Hepatic stellate cell (primary cell): ENCODE results near the gene HUNK.
"Not testable (repeated sequence)": the region's sequence is repeated elsewhere in the genome, so short reads cannot be mapped to it uniquely, and the experiment has no call there.

Experiments used
- DNase-seq: peaks from one replicate; pipeline ENCODE4 v3.0.0; 2011; ENCODE audit warnings: low spot score

The HUNK gene

GRCh38 chr21:31999810-32000468 is 127.1 kb downstream of the HUNK start:
- no peak for DNase-seq

GRCh38 chr21:32001390-32001789 is 128.6 kb downstream of the HUNK start:
- DNase-seq, result no peak

GRCh38 chr21:32003411-32003810 is 130.6 kb downstream of the HUNK start:
- no peak for DNase-seq

GRCh38 chr21:32004291-32004690 is 131.5 kb downstream of the HUNK start:
- no peak for DNase-seq

GRCh38 chr21:32007456-32007855 is 134.6 kb downstream of the HUNK start:
- DNase-seq, result no peak

GRCh38 chr21:32008714-32009113 is 135.9 kb downstream of the HUNK start:
- DNase-seq, result no peak

GRCh38 chr21:32009263-32009662 is 136.4 kb downstream of the HUNK start:
- no peak for DNase-seq

GRCh38 chr21:32015461-32016139 is 142.8 kb downstream of the HUNK start:
- DNase-seq, result no peak

GRCh38 chr21:32018381-32018780 is 145.6 kb downstream of the HUNK start:
- DNase-seq, result no peak

GRCh38 chr21:32020564-32020963 is 147.7 kb downstream of the HUNK start:
- no peak for DNase-seq

GRCh38 chr21:32021319-32021994 is 148.6 kb downstream of the HUNK start:
- no peak for DNase-seq

DNA sequence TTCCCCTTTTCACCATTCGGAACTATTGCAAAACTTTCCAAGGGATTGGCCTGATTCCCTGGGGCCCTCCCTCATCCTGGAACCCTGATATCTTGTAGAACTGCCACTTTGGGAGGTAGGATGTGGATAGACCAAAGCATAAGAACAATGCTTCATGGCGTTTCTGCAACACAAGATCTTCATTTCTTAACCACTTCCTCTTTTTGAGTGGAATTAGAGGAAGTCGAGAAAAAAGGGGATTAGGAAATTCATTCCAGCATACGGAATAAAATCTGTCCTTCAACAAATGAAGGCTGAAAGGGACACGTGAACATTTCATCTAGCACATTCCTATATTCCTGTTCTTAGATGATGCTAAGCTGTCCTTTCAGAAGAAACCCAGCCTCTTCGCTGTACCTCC is 149.3 kb downstream of the HUNK start:
- no peak for DNase-seq

GRCh38 chr21:32030146-32030652 is 157.4 kb downstream of the HUNK start:
- no peak for DNase-seq

- no peak for DNase-seq
Observed at GRCh38 chr21:32034850-32035249, 162.0 kb downstream of the HUNK start.

- no peak for DNase-seq
Observed at GRCh38 chr21:32035617-32036016, 162.8 kb downstream of the HUNK start.

GRCh38 chr21:32036756-32037155 is 163.9 kb downstream of the HUNK start:
- no peak for DNase-seq

GRCh38 chr21:32038751-32039150 is 165.9 kb downstream of the HUNK start:
- not testable (repeated sequence) for DNase-seq

DNA sequence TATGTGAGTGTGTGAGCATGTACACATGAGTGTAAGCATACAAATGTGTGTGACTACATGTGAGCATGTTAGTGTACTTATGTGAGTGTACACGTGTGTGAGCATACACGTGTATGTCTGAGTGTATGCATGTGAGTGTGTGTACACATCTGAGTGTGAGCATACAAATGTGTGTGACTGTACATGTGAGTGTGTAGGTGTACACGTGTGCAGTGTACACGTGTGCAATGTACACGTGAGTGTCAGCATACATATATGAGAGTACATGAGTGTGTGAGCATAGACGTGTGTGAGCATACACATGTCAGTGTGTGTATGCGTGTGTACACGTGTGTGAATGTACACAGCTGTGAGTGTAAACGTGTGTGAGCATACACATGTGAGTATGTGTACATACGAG is 170.6 kb downstream of the HUNK start:
- DNase-seq, result no peak

DNA sequence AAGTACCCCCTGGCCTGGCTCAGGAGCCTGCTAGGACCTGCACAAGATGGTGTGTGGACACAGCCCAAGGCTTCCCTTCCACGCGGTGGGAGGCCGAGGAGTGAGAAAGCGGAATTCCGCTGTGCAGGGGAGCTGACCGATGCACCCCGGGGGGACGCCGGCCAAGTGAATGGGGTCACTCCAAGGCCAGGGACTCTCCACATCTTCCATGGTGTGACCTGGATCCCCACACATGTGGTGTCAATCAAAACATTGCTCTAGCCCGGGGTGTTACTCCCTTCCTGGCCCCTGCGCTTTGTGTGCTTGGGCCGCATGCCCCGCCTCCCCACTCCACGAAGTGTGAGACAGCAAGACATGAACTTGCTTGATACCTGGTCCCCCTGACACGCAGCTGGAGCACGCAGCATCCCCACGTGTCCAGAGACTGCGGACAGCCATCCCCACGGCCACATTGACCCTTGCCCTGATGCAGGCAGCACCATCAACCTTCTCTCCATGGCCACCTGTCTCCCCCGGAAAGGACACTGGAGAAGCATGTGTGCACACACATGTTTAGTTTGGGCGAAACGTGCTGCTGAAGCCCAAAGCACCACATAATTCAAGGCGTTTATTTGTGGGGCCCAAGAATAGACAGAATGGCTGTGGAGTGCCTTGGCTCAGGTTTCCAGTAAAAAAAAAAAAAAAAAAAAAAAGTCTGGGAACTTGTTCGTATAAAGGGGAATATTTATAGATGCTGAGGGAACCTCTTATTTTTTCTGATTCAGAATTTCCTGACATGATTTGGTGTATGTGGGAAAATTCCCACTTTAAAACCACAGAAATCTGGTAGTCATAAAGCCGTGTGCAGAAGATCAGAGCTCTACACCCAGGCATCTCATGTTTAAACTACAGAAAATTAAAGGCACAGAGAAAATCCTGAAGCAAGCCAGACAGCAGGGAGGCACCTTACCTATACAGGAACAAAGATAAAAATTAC is 171.7 kb downstream of the HUNK start:
- DNase-seq, result no peak

DNA sequence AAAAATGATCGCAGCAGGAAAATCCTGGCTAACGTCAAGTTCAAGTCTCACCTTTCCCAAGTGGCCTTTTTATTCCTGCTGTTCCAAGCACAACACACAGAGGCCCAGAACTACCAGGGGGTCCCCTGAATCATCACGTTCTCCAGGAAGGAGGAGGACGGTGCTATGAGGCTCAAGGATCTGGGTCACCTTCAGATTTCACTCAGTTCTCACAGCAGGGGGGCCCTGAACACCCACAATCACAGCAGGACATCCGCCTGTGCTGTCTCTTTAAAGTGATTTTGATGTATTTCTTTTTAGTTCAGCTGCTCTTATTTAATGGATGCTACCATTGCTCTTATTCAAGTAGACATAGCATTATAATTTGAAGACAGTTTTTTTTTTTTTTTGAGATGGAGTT is 173.4 kb downstream of the HUNK start:
- no peak for DNase-seq

- no peak for DNase-seq
Observed at GRCh38 chr21:32048353-32048752, 175.5 kb downstream of the HUNK start.
